GM18498 (cell line): ENCODE results near the gene MOB3B.

Experiments
- ATAC-seq: cut with Tn5 transposase; IDR thresholded peaks from one replicate; pipeline ENCODE4 v1.9.1; 2021; ENCODE audit warnings: mild to moderate bottlenecking, moderate library complexity; ENCODE audit not compliant: unreplicated experiment

MOB3B gene

DNA sequence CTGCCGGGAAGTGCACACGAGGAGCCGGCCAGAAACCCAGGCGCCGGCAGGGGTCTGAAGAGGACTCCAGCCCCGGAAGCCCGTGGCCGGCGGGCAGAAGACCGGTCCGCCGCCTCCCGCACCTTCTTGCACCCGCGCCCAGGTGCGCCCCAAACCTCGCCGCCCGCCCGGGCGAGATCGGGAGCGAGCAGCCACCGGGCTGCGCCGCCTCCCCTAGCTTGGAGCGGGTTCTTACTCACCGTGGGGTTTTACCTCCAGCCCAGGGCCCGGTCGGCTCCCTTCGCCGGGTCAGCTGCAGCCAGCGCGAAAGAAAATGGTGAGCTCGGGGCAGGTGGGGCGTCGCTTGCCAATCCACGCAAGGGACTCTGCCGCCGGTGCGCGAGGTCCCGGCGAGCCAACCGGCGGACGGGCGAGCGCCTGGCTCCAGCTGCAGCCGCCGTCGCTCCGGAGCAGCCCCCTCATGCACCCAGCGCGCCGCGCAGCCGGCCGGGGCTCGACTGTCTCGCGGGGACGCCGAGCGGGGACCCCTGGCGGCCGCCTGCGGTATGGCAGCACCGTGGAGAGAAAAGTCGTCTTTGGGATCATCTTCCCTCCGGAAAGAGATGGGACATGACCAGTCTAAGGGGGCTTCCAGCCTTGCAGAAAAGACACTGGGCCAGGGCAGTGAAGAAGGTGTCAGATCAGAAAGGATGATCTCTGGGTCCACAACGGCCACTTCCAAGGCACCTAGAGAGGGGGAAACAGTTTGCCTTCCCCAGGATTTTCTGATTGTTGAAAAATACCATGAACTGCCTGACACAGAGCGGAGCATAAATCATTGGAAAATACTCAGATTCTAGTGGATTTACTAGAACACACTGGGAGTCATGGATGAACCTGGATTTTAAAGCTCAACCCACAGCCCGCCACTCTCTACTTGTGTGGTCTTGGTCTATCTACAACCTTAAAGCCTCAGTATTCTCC is at the start of gene MOB3B:
Gene MOB3B, minus strand, starts transcription at position 499 of the 963 bp plus-strand sequence. CDS start 74,264 bp downstream, outside the sequence.
- ATAC-seq, result peak; percentile 85

DNA sequence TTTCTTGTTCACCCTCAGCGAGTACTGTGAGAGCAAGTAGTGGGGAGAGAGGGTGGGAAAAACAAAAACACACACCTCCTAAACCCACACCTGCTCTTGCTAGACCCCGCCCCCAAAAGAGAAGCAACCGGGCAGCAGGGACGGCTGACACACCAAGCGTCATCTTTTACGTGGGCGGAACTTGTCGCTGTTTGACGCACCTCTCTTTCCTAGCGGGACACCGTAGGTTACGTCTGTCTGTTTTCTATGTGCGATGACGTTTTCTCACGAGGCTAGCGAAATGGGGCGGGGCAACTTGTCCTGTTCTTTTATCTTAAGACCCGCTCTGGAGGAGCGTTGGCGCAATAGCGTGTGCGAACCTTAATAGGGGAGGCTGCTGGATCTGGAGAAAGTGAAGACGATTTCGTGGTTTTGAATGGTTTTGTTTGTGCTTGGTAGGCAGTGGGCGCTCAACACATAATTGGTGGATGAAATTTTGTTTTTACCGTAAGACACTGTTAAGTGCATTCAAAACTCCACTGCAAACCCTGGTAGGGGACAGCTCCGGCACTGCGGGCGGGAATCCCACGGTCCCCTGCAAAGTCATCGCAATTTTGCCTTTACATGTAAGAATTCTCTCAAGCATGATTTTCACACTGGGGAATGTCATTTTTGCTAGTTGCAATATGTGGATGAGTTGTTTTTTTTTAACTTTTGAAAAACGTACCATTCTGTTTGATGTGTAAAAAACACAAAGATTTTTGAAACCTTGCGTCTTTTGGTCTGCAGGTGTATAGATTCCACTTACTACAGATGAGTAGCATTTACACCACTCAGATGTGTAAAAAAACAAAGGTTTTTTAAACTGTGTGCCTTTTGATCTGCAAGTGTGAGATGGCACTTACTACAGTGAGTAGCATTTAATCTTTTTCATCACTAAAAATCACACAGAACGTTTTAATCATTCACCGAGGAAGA is 44.3 kb upstream of the MOB3B start:
- ATAC-seq, result peak; percentile 87

DNA sequence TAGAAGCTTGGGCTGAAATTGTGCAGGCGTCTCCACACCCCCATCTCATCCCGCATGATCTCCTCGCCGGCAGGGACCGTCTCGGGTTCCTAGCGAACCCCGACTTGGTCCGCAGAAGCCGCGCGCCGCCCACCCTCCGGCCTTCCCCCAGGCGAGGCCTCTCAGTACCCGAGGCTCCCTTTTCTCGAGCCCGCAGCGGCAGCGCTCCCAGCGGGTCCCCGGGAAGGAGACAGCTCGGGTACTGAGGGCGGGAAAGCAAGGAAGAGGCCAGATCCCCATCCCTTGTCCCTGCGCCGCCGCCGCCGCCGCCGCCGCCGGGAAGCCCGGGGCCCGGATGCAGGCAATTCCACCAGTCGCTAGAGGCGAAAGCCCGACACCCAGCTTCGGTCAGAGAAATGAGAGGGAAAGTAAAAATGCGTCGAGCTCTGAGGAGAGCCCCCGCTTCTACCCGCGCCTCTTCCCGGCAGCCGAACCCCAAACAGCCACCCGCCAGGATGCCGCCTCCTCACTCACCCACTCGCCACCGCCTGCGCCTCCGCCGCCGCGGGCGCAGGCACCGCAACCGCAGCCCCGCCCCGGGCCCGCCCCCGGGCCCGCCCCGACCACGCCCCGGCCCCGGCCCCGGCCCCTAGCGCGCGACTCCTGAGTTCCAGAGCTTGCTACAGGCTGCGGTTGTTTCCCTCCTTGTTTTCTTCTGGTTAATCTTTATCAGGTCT is 43.5 kb upstream of the MOB3B start, which contains the start of gene C9orf72:
Gene C9orf72, minus strand, starts transcription at position 564 of the 716 bp plus-strand sequence. CDS start 6,361 bp downstream, outside the sequence.
- ATAC-seq, result peak; percentile 79

GRCh38 chr9:27572566-27572917 is 42.9 kb upstream of the MOB3B start:
- peak; percentile 39 for ATAC-seq

- ATAC-seq, result no peak
Observed at GRCh38 chr9:27572061-27572460, 42.4 kb upstream of the MOB3B start.

- no peak for ATAC-seq
Observed at GRCh38 chr9:27571011-27571410, 41.4 kb upstream of the MOB3B start.

DNA sequence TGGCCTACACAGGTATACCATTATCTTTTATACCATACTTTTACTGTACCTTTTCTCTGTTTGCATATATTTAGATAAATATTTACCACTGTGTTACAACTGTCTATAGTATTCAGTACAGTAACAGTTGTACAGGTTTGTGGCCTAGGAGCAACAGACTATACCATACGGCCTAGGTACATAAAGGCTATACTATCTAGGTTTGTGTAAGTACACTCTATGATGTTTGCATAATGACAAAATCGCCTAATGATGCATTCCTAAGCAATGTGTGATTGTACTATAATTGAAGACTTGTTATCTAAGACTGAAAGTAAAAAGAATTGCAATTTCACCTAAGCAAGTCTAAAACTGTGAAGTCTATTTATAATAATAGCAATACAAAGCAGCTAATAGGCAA is 39.8 kb upstream of the MOB3B start:
- ATAC-seq, result no peak

DNA sequence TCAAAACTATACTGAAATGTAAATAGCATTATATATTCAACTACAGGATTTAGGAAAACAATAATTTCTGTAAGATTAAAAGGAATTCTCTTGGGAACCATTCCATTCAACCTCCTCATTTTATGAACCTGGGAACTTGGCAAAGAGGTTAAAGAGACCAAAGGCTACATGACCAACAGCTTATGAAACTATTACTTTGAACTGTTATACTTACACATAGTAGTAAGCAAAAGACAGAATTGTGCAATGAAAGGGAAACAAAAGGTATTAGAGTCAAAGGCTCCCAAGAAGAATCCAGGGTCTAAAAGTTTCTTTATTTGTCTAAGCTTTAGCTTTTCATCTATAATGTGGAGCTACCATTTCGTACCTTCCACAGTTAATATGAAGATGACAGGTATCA is 36.5 kb upstream of the MOB3B start:
- ATAC-seq, result no peak

GRCh38 chr9:27565696-27566095 is 36.1 kb upstream of the MOB3B start:
- no peak for ATAC-seq

GRCh38 chr9:27564670-27565069 is 35.1 kb upstream of the MOB3B start:
- ATAC-seq, result no peak

DNA sequence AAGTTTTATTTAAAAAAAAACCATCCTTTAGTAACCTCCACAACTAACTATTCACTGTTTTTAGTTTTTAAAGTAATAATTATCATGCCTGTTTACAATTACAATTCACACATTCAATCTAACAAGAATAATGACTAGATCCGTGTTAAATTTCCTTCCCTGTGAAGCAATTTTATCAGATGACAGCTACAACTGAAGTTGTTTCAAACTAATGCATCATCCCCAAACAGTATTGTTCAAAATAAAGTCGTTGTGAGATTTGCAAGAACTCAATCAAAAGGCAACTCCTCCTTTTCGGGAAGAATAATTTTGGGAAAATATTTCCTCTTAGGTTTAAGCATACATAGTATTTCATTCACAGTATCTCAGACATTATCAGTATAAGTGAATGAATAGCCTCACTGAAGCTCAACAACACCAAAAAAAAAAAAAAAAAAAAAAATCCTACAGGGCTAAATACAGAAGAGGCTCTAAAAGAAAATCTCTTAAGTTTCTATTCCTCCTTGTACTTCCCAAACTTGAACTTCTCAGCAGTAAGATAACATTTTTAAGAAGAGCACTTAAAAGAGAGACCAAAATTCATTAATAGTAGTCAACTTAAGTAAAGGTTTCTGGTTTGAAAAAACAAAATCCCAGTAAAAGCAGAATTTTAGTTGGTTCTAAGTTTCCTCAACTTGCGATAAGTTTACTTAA is 34.3 kb upstream of the MOB3B start:
- no peak for ATAC-seq

GRCh38 chr9:27561685-27562084 is 32.1 kb upstream of the MOB3B start:
- no peak for ATAC-seq

- no peak for ATAC-seq
Observed at GRCh38 chr9:27560457-27560856, 30.8 kb upstream of the MOB3B start.

DNA sequence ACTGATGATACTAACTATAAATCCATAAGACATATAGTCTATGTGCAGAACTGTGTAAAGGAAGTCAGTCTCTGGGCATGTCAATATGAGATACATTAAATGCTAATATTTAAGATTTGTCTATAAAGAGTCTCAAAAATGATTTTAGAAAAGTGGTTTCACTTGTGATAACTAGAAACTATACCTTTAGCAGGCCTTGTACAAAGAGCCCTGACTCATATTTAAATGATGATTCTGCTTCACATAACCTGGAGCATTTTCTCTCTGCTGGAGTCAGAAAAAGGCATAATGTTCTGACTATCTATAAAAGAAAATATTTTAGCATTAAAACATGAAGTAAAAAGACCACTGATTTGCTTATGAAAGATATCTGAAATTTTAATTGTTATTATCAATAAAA is 28.7 kb upstream of the MOB3B start:
- ATAC-seq, result no peak

DNA sequence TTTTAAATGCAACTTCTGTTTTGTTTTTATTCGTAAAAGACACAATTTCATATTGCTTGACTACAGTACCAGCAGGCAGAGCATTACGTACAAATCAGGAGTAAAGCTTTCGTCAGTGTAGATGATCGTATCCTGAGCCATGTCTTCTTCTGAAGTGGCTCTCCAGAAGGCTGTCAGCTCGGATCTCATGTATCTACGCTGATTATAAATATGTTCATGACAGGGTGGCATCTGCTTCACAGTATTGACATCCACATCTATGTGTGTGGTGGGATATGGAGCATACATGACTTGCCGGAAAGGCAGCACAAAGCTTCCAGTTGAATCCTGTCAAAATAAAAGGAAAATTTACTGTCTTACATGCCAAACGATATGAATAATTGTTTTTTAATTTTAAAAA is 26.9 kb upstream of the MOB3B start:
- ATAC-seq, result no peak

GRCh38 chr9:27554712-27555111 is 25.1 kb upstream of the MOB3B start:
- ATAC-seq, result no peak

DNA sequence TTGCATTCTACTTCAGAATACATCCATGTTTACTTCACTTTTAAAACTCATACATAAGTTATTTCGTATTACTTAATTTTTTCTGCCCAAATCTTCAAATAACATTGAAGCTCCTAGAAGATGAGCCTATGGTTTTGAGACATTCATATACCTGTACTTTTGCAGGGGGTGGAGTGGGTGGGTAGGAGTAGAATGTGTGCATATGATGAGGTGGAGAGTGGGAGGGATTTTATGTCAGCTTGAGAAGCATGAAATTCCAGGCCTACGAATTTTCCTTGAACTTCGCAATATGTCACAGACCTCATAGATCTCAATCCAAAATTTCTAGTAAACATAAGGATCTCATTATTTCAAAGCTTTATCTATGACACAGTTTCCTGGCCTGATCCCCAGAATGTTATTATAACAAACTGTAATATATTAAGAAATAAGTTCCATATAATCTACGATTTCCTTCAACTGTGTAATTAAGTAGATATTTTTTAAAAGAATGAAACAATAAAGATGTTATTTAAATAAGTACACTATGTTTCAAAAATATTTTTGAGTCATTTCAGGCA is 19.7 kb upstream of the MOB3B start:
- no peak for ATAC-seq

- peak; percentile 66 for ATAC-seq
Observed at GRCh38 chr9:27548055-27548741, 18.6 kb upstream of the MOB3B start.

DNA sequence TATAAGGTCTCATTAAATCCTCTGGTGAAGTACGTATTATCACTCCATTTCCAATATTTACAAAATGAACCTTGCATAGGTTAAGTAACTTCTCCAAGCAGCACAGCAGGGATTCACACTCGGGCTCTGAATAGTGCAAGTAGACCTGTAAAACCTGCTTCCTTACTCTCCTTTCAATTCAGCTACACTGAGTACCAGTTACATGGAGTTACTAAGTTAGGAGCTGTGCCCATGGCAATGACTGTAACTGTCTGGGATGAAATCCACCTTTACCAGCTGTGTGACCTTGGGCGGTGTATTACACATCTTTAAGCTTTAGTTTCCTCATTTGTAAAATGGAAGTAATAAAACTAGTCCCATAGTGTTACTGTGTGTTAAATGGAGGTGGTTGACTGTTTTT is 15.9 kb upstream of the MOB3B start:
- ATAC-seq, result no peak
